ENCODE data around the gene SVEP1.

SVEP1 gene

GRCh38 chr9:110604171-110604601 is 24.6 kb upstream of the SVEP1 start:
- Histone ChIP-seq H3K79me2 (ENCODE audit: insufficient read depth, low read length) (no peaks in the 10 kb centered on the region), H3K9me2 (ENCODE audit: low read depth, low read length) (no peaks in the 10 kb centered on the region), H3K4me3 (ENCODE audit: low read depth, low read length, poor library complexity, severe bottlenecking) (no peak overlapping the region), H2AFZ (ENCODE audit: low read length) (no peak overlapping the region), H3K4me2 (ENCODE audit: low read length) (no peak overlapping the region), H3K4me1 (ENCODE audit: insufficient read depth, low read length, severe bottlenecking) (no peaks in the 10 kb centered on the region), H3K27me3 (ENCODE audit: insufficient read depth, low read length) (no peaks in the 10 kb centered on the region), H3F3A (ENCODE audit: insufficient read depth, low read length) (no peaks in the 10 kb centered on the region), H3K36me3 (ENCODE audit: insufficient read depth, low read length) (no peaks in the 10 kb centered on the region), H3K27ac (ENCODE audit: low read depth, low read length, poor library complexity, severe bottlenecking) (no peak overlapping the region), H4K20me1 (ENCODE audit: insufficient read depth, low read length) (no peaks in the 10 kb centered on the region), H3K9me3 (ENCODE audit: low read length) (no peaks in the 10 kb centered on the region), H3K9ac (ENCODE audit: low read length) (no peak overlapping the region)
- TF ChIP-seq CTCF (IDR thresholded peaks at IDR 0.05; ENCODE audit: low read length) (no peak), EZH2 (IDR thresholded peaks at IDR 0.05; ENCODE audit: borderline replicate concordance, low read length) (no peak)

GRCh38 chr9:110602281-110602680 is 22.7 kb upstream of the SVEP1 start:
- Histone ChIP-seq H3F3A (ENCODE audit: insufficient read depth, low read length) (no peaks in the 10 kb centered on the region), H3K36me3 (ENCODE audit: insufficient read depth, low read length) (no peaks in the 10 kb centered on the region), H3K27ac (ENCODE audit: low read depth, low read length, poor library complexity, severe bottlenecking) (no peak overlapping the region), H3K9me2 (ENCODE audit: low read depth, low read length) (no peaks in the 10 kb centered on the region), H3K9me3 (ENCODE audit: low read length) (no peaks in the 10 kb centered on the region), H3K4me3 (ENCODE audit: low read depth, low read length, poor library complexity, severe bottlenecking) (no peak overlapping the region), H4K20me1 (ENCODE audit: insufficient read depth, low read length) (no peaks in the 10 kb centered on the region), H3K4me1 (ENCODE audit: insufficient read depth, low read length, severe bottlenecking) (no peaks in the 10 kb centered on the region), H3K27me3 (ENCODE audit: insufficient read depth, low read length) (no peaks in the 10 kb centered on the region), H3K79me2 (ENCODE audit: insufficient read depth, low read length) (no peaks in the 10 kb centered on the region), H2AFZ (ENCODE audit: low read length) (no peak overlapping the region), H3K9ac (ENCODE audit: low read length) (no peak overlapping the region), H3K4me2 (ENCODE audit: low read length) (no peak overlapping the region)
- no peak for TF ChIP-seq EZH2 (IDR thresholded peaks at IDR 0.05; ENCODE audit: borderline replicate concordance, low read length)
- TF ChIP-seq CTCF (IDR thresholded peaks at IDR 0.05; ENCODE audit: low read length), result no peak

GRCh38 chr9:110601098-110601497 is 21.6 kb upstream of the SVEP1 start:
- H3K9me3 ChIP-seq (ENCODE audit: low read length), result no peaks in the 10 kb centered on the region
- no peaks in the 10 kb centered on the region for H3K4me1 ChIP-seq (ENCODE audit: insufficient read depth, low read length, severe bottlenecking)
- H4K20me1 ChIP-seq (ENCODE audit: insufficient read depth, low read length), result no peaks in the 10 kb centered on the region
- H3K36me3 ChIP-seq (ENCODE audit: insufficient read depth, low read length), result no peaks in the 10 kb centered on the region
- no peak overlapping the region for H3K27ac ChIP-seq (ENCODE audit: low read depth, low read length, poor library complexity, severe bottlenecking)
- H3K79me2 ChIP-seq (ENCODE audit: insufficient read depth, low read length), result no peaks in the 10 kb centered on the region
- no peaks in the 10 kb centered on the region for H3K9me2 ChIP-seq (ENCODE audit: low read depth, low read length)
- no peak overlapping the region for H3K4me2 ChIP-seq (ENCODE audit: low read length)
- TF ChIP-seq CTCF (IDR thresholded peaks at IDR 0.05; ENCODE audit: low read length) (no peak), EZH2 (IDR thresholded peaks at IDR 0.05; ENCODE audit: borderline replicate concordance, low read length) (no peak)
- no peak overlapping the region for H3K4me3 ChIP-seq (ENCODE audit: low read depth, low read length, poor library complexity, severe bottlenecking)
- H3F3A ChIP-seq (ENCODE audit: insufficient read depth, low read length), result no peaks in the 10 kb centered on the region
- H3K27me3 ChIP-seq (ENCODE audit: insufficient read depth, low read length), result no peaks in the 10 kb centered on the region
- no peak overlapping the region for H2AFZ ChIP-seq (ENCODE audit: low read length)
- no peak overlapping the region for H3K9ac ChIP-seq (ENCODE audit: low read length)

Measured in OCI-LY1 (cell line).